HepG2 (cell line): ENCODE measurements around the gene ENAH. TPM values are rescaled to one million over a fixed set of nuclear protein-coding genes. Genes with fewer than 3 reads are reported as not detected.

Experiments
- CAMTA2 ChIP-seq: sonication (generic); formaldehyde crosslinking; IDR thresholded peaks from 2 replicates; pipeline ENCODE4 v1.4.0; 2020; ENCODE audit warnings: mild to moderate bottlenecking, missing genetic modification reagents, borderline replicate concordance
- CSRNP2 ChIP-seq: sonication (generic); formaldehyde crosslinking; conservative IDR thresholded peaks from 2 replicates; pipeline ENCODE4 v1.8.0; 2022; ENCODE audit warnings: low read depth, missing genetic modification reagents
- DPF2 ChIP-seq: sonication (generic); formaldehyde crosslinking; IDR thresholded peaks from 2 replicates; pipeline ENCODE4 v1.4.0; 2020; ENCODE audit warnings: mild to moderate bottlenecking, low read depth, missing genetic modification reagents, borderline replicate concordance
- FOXJ3 ChIP-seq: sonication (generic); formaldehyde crosslinking; IDR thresholded peaks from 2 replicates; pipeline ENCODE4 v1.4.0; 2020; ENCODE audit warnings: missing genetic modification reagents, mild to moderate bottlenecking, borderline replicate concordance
- FOXM1 ChIP-seq: sonication (generic); formaldehyde crosslinking; IDR thresholded peaks from 2 replicates; pipeline ENCODE4 v1.5.0; 2020; ENCODE audit warnings: missing genetic modification reagents
- GATA4 ChIP-seq: sonication (generic); IDR thresholded peaks from 2 replicates; pipeline ENCODE4 v1.6.1; 2016; ENCODE audit warnings: antibody characterized with exemption, low read depth, borderline replicate concordance
- HDAC2 ChIP-seq: sonication (generic); formaldehyde crosslinking; IDR thresholded peaks from 2 replicates; pipeline ENCODE4 v1.4.0; 2020; ENCODE audit warnings: missing genetic modification reagents
- MTF2 ChIP-seq: sonication (generic); formaldehyde crosslinking; IDR thresholded peaks from 2 replicates; pipeline ENCODE4 v1.5.0; 2020; ENCODE audit warnings: missing genetic modification reagents, borderline replicate concordance
- RXRA ChIP-seq: sonication (generic); formaldehyde crosslinking; IDR thresholded peaks from 2 replicates; pipeline ENCODE4 v1.5.1; 2020; ENCODE audit warnings: missing genetic modification reagents
- SIX1 ChIP-seq: sonication (generic); formaldehyde crosslinking; IDR thresholded peaks from 2 replicates; pipeline ENCODE4 v1.4.0; 2020; ENCODE audit warnings: missing genetic modification reagents, borderline replicate concordance
- SMARCC2 ChIP-seq: fragments of 450-650 bp; IDR thresholded peaks from 2 replicates; pipeline ENCODE4 v1.6.1; 2017; ENCODE audit warnings: antibody characterized with exemption, mild to moderate bottlenecking
- SRF ChIP-seq: IDR thresholded peaks from 2 replicates; pipeline ENCODE4 v1.6.1; 2011; ENCODE audit warnings: mild to moderate bottlenecking, low read depth, low read length, moderate library complexity
- TFAP4 ChIP-seq: sonication (generic); IDR thresholded peaks from 2 replicates; pipeline ENCODE4 v1.6.1; 2016; ENCODE audit warnings: low read depth, borderline replicate concordance
- ZBTB40 ChIP-seq, 2 experiments: fragments of 450-650 bp in 1 of 2; sonication (generic) in 1 of 2; formaldehyde crosslinking in 1 of 2; IDR thresholded peaks; 2 replicates each; pipeline versions ENCODE4 v1.6.1 to v1.8.0; 2016 to 2022; ENCODE audit warnings: antibody characterized with exemption in 1 of 2, mild to moderate bottlenecking in 1 of 2, missing genetic modification reagents in 1 of 2
- ZNF17 ChIP-seq: sonication (generic); formaldehyde crosslinking; IDR thresholded peaks from 2 replicates; pipeline ENCODE4 v1.5.0; 2020; ENCODE audit warnings: mild to moderate bottlenecking, missing genetic modification reagents
- ZNF563 ChIP-seq: sonication (generic); formaldehyde crosslinking; IDR thresholded peaks from 2 replicates; pipeline ENCODE4 v1.8.0; 2022; ENCODE audit warnings: mild to moderate bottlenecking, moderate library complexity, missing genetic modification reagents
- ZNF619 ChIP-seq: sonication (generic); formaldehyde crosslinking; IDR thresholded peaks from 2 replicates; pipeline ENCODE4 v1.4.0; 2020; ENCODE audit warnings: mild to moderate bottlenecking, missing genetic modification reagents
- ZNF703 ChIP-seq: sonication (generic); formaldehyde crosslinking; IDR thresholded peaks from 2 replicates; pipeline ENCODE4 v1.5.1; 2020; ENCODE audit warnings: missing genetic modification reagents, mild to moderate bottlenecking, moderate library complexity, borderline replicate concordance
- ZNF83 ChIP-seq: sonication (generic); formaldehyde crosslinking; IDR thresholded peaks from 2 replicates; pipeline ENCODE4 v1.4.0; 2020; ENCODE audit warnings: missing genetic modification reagents, mild to moderate bottlenecking, borderline replicate concordance
- polyA plus RNA-seq, 8 experiments: library from polyadenylated mRNA; depleted of rRNA in 3 of 8; stranded (reverse) in 7 of 8; unstranded in 1 of 8; fragments of >200 nt; fragmentation: Illumina TruSeq in 4 of 8; extraction: Trizol in 4 of 8; gene quantifications; 2 replicates each; pipeline versions ENCODE4 v1.2.1 to v1.2.3, GENCODE V29; 2011 to 2016; ENCODE audit warnings: low read depth in 4 of 8, missing spikeins in 1 of 8, mixed read lengths in 1 of 8; ENCODE audit not compliant: insufficient read depth in 1 of 8
- total RNA-seq, 5 experiments: library from RNA; depleted of rRNA; stranded (reverse); fragments of >200 nt; fragmentation: Illumina TruSeq; extraction: Trizol; gene quantifications; 2 replicates each; pipeline ENCODE4 v1.2.3, GENCODE V29; 2016; ENCODE audit warnings: low read depth in 1 of 5

ENAH gene
- total and polyA plus RNA-seq, 2 of the 13 experiments (the other 11 are each of a cell fraction or from before 2014, with no cell fraction given) = 22.1 to 58.3 TPM

- TF ChIP-seq CSRNP2 = no peak
- no peak for TF ChIP-seq ZNF703 (CRISPR knock-in tag)
- TF ChIP-seq MTF2 (CRISPR knock-in tag) = no peak
- no peak for TF ChIP-seq ZNF563 (CRISPR knock-in tag)
- TF ChIP-seq SRF = no peak
- peak; percentile 92 for TF ChIP-seq HDAC2 (CRISPR knock-in tag)
- no peak for TF ChIP-seq ZNF619 (CRISPR knock-in tag)
- no peak for TF ChIP-seq FOXM1
- TF ChIP-seq SMARCC2 = no peak; the same call in 1 of the 2 replicates
- no peak for TF ChIP-seq CAMTA2 (CRISPR knock-in tag)
- TF ChIP-seq ZBTB40 (IDR thresholded peaks at IDR 0.05) = no peak
- TF ChIP-seq ZBTB40 (CRISPR knock-in tag; IDR thresholded peaks at IDR 0.05) = no peak; the same call in 1 of the 2 replicates
- peak; percentile 83; the same call in 1 of the 2 replicates for TF ChIP-seq RXRA
- TF ChIP-seq SIX1 (CRISPR knock-in tag) = peak; percentile 66; the same call in 1 of the 2 replicates
- TF ChIP-seq TFAP4 = peak; percentile 42; the same call in 1 of the 2 replicates
- TF ChIP-seq DPF2 (CRISPR knock-in tag) = peak; percentile 71; the same call in 1 of the 2 replicates
- peak; percentile 86; the same call in 1 of the 2 replicates for TF ChIP-seq FOXJ3
- TF ChIP-seq ZNF83 (CRISPR knock-in tag) = no peak
- no peak for TF ChIP-seq ZNF17 (CRISPR knock-in tag)
- peak; percentile 95 for TF ChIP-seq GATA4
These were observed 41.3 kb upstream of the ENAH start (continued) for GRCh38 chr1:225694151-225694603.
